GM12892 (cell line): ENCODE data around the gene DAAM1.

ENCODE experiments used
- POLR2A ChIP-seq: IDR thresholded peaks from 2 replicates; pipeline ENCODE4 v1.6.1; 2011; ENCODE audit warnings: low read depth, low read length, control low read depth
- POLR2AphosphoS5 ChIP-seq: IDR thresholded peaks from 2 replicates; pipeline ENCODE4 v1.6.1; 2011; ENCODE audit warnings: low read depth, low read length, control low read depth
- TAF1 ChIP-seq: IDR thresholded peaks from 2 replicates; pipeline ENCODE4 v1.6.1; 2011; ENCODE audit warnings: low read depth, mild to moderate bottlenecking, control low read depth, low read length, borderline replicate concordance

GRCh38 chr14:59370158-59370742 is 181.8 kb downstream of the DAAM1 start:
- TF ChIP-seq TAF1 (no peak), POLR2A (no peak), POLR2AphosphoS5 (no peak)
